Measurements from ENCODE around the gene TMEM229B.

GRCh38 chr14:67532606-67532997 lies 44.1 kb upstream of the TMEM229B start:
- no peak for TF ChIP-seq POLR2AphosphoS5 (IDR thresholded peaks at IDR 0.05; ENCODE audit: low read depth, low read length)
- TF ChIP-seq SPI1 (IDR thresholded peaks at IDR 0.05; ENCODE audit: low read depth, low read length) = no peak
- TF ChIP-seq POLR2A (IDR thresholded peaks at IDR 0.05; ENCODE audit: low read depth, low read length) = no peak
- TF ChIP-seq TAF1 (IDR thresholded peaks at IDR 0.05; ENCODE audit: low read depth, low read length) = no peak
